ENCODE data around the gene LMOD3.
A peak's percentile ranks its signal among the peaks of the same experiment; 100 is the strongest.

LMOD3 gene

GRCh38 chr3:69121950-69122349 is 445 bp downstream of the LMOD3 start:
- no peak for DNase-seq (ENCODE audit: low read depth in 3 of 3)

GRCh38 chr3:69121513-69121912 is 882 bp downstream of the LMOD3 start:
- no peak for DNase-seq (ENCODE audit: low read depth in 3 of 3)

GRCh38 chr3:69120879-69121464 is 1.4 kb downstream of the LMOD3 start:
- DNase-seq (ENCODE audit: low read depth in 3 of 3), result peak; percentile 71 to 73 (median 72)

GRCh38 chr3:69119681-69120080 is 2.7 kb downstream of the LMOD3 start:
- DNase-seq (ENCODE audit: low read depth in 3 of 3), result no peak

GRCh38 chr3:69119138-69119537 is 3.3 kb downstream of the LMOD3 start:
- no peak for DNase-seq (ENCODE audit: low read depth in 3 of 3)

- DNase-seq (ENCODE audit: low read depth in 3 of 3), result no peak
Measured at GRCh38 chr3:69118555-69118954, 3.8 kb downstream of the LMOD3 start.

GRCh38 chr3:69116897-69117296 is 5.5 kb downstream of the LMOD3 start:
- no peak for DNase-seq (ENCODE audit: low read depth in 3 of 3)

- no peak for DNase-seq (ENCODE audit: low read depth in 3 of 3)
Measured at GRCh38 chr3:69116162-69116561, 6.2 kb downstream of the LMOD3 start.

GRCh38 chr3:69115731-69116130 is 6.7 kb downstream of the LMOD3 start:
- no peak for DNase-seq (ENCODE audit: low read depth in 3 of 3)

GRCh38 chr3:69113536-69113935 is 8.9 kb downstream of the LMOD3 start:
- no peak for DNase-seq (ENCODE audit: low read depth in 3 of 3)

GRCh38 chr3:69110941-69111546 is 11.4 kb downstream of the LMOD3 start:
- no peak for DNase-seq (ENCODE audit: low read depth in 3 of 3)

GRCh38 chr3:69108811-69109210 is 13.6 kb downstream of the LMOD3 start:
- DNase-seq (ENCODE audit: low read depth in 3 of 3), result no peak

- DNase-seq (ENCODE audit: low read depth in 3 of 3), result no peak
Measured at GRCh38 chr3:69107841-69108240, 14.6 kb downstream of the LMOD3 start.

GRCh38 chr3:69105320-69105719 is 17.1 kb downstream of the LMOD3 start:
- no peak for DNase-seq (ENCODE audit: low read depth in 3 of 3)

- DNase-seq (ENCODE audit: low read depth in 3 of 3), result no peak
Measured at GRCh38 chr3:69104586-69104985, 17.8 kb downstream of the LMOD3 start.

- DNase-seq (ENCODE audit: low read depth in 3 of 3), result no peak
Measured at GRCh38 chr3:69103123-69103522, 19.3 kb downstream of the LMOD3 start.

GRCh38 chr3:69102384-69102783 is 20.0 kb downstream of the LMOD3 start:
- no peak for DNase-seq (ENCODE audit: low read depth in 3 of 3)

- no peak for DNase-seq (ENCODE audit: low read depth in 3 of 3)
Measured at GRCh38 chr3:69099576-69099975, 22.8 kb downstream of the LMOD3 start.

GRCh38 chr3:69097407-69098086 is 24.8 kb downstream of the LMOD3 start:
- DNase-seq (ENCODE audit: low read depth in 3 of 3), result no peak

- DNase-seq (ENCODE audit: low read depth in 3 of 3), result no peak
Measured at GRCh38 chr3:69096299-69096698, 26.1 kb downstream of the LMOD3 start.

- no peak for DNase-seq (ENCODE audit: low read depth in 3 of 3)
Measured at GRCh38 chr3:69095636-69096035, 26.8 kb downstream of the LMOD3 start.

- DNase-seq (ENCODE audit: low read depth in 3 of 3), result no peak
Measured at GRCh38 chr3:69094467-69095205, 27.8 kb downstream of the LMOD3 start.

All from stimulated activated CD4-positive, alpha-beta T cell treated with anti-CD3 and anti-CD28 coated beads, TNF-alpha, amount 100 ng/mL, for 48 hours (primary cell).